ENCODE data around the gene ZC3H13.
"Not testable (repeated sequence)": the region's sequence is repeated elsewhere in the genome, so short reads cannot be mapped to it uniquely, and the experiment has no call there.

The ZC3H13 gene

GRCh38 chr13:46016216-46016615 lies 36.3 kb downstream of the ZC3H13 start:
- DNase-seq (ENCODE audit: insufficient read length, low spot score) (no peak), FAIRE-seq (no peak)

DNA sequence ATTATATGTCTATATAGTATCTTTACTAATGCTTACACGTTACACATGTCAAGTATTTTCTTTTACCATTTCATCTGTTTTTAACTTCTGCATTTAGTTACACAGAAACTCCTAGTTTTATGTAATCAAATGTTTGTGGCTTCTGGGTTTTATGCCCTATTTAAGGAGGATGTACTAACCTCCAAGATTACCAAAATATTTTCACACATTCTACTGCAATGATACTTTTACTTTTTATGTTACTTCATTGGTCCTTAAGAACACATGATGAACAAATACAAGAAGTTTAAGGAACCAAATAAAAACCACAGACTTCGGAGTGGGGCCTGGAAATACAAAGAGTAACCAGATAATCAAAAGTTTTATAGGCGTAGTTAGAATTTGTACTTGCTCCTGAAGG lies 37.2 kb downstream of the ZC3H13 start:
- no peak for FAIRE-seq
- DNase-seq (ENCODE audit: insufficient read length, low spot score) = no peak

DNA sequence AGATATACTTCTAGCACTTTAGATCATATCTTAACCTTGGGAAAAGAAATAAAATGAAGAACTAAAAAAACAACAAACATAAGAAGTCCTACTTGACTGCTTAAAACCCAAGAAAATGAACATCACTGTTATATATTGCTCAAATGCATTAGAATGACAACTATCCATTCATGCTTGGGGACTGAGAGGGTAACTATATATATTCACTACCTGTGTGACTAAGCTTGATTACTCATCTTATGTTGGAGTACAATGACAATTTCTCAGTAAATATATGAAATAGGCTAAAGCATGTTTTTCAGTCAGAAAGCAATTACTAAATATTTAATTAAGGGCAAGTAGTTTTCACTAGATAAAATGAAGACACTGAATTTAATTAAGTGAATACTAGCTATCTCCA lies 40.1 kb downstream of the ZC3H13 start:
- DNase-seq (ENCODE audit: insufficient read length, low spot score) (no peak), FAIRE-seq (no peak)

DNA sequence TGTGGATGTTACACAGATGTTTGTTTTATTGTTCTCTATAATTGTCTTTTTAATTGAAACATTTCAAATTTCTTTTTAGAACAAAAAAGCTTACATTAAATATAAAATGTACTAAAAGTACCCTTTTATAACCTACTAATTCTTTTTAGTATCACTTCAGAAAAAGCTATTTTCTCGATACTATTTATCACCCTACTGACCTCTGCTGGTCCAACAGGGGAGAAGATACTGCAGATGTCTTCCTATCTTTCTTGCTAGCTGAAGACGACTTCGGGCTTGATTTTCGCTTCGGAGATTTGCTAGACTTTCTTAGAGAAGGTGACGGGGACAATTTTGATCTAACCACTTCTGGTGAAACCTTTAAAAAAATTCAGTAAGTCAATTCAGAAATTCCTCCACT lies 42.4 kb downstream of the ZC3H13 start:
- FAIRE-seq = no peak
- DNase-seq (ENCODE audit: insufficient read length, low spot score) = no peak

DNA sequence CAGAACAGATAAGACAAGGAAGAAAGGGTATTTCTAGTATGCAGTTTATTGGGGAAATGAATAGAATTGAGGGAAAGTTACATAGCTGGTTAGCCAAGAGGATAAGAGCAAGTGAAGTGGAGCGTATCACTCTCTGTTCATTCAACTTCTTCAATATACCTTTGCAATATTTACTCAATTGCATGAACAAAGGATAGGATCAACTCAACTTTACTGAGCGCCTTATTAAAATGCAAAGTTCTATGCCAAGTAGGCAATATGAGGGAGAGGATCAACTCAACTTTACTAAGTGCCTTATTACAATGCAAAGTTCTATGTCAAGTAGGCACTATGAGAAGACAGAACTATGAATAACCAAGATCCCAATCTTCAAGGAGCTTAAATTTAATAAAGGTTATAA lies 43.9 kb downstream of the ZC3H13 start:
- DNase-seq (ENCODE audit: insufficient read length, low spot score) (no peak), FAIRE-seq (no peak)

- DNase-seq (ENCODE audit: insufficient read length, low spot score) = no peak
- no peak for FAIRE-seq
Measured at GRCh38 chr13:46006688-46007452, 45.7 kb downstream of the ZC3H13 start.

DNA sequence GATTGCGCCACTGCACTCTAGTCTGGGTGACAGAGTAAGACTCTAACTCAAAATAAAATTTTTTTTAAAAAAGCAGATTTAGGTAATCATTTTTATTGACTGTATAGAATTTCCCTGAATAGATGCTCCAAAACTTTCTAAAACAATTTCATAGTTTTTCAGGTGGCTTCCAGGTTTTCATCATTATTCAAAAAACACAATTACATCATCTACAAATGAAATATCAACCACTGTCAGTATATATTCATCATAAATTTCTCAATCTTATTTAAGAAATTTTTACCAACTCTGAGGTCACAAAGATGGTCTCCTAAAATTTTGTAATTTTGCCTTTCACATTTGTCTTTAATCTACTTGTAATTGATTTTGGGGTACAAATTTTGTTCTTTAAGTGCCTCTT lies 48.1 kb downstream of the ZC3H13 start:
- FAIRE-seq (no peak), DNase-seq (ENCODE audit: insufficient read length, low spot score) (no peak)

GRCh38 chr13:45996631-45997030 lies 55.9 kb downstream of the ZC3H13 start:
- FAIRE-seq = no peak

GRCh38 chr13:45995245-45995644 lies 57.3 kb downstream of the ZC3H13 start:
- FAIRE-seq = no peak
- no peak for DNase-seq (ENCODE audit: insufficient read length, low spot score)

More at GRCh38 chr13:45996631-45997030, 55.9 kb downstream of the ZC3H13 start:
- no peak for DNase-seq (ENCODE audit: insufficient read length, low spot score)

DNA sequence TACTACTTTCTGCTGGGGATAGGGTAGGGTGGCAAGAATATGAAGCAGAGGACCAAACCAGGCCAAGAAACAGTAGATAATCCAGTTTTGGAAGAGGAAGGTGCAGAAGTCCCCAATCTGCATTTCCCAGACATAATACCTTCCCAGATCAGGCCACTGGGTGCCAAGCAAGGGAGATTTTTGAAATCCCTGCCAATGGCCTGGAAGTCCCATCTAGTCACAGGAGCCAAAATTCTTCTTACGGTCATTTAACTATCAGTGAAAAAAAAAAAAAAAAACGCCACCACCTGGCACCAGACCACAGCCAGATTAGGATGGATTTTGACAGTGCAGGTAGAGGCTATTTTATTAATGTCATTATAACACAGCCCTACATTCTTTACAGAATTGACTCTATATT lies 57.8 kb downstream of the ZC3H13 start:
- DNase-seq (ENCODE audit: insufficient read length, low spot score) = no peak
- FAIRE-seq = no peak

GRCh38 chr13:45989607-45990006 lies 62.9 kb downstream of the ZC3H13 start:
- FAIRE-seq (no peak), DNase-seq (ENCODE audit: insufficient read length, low spot score) (no peak)

DNA sequence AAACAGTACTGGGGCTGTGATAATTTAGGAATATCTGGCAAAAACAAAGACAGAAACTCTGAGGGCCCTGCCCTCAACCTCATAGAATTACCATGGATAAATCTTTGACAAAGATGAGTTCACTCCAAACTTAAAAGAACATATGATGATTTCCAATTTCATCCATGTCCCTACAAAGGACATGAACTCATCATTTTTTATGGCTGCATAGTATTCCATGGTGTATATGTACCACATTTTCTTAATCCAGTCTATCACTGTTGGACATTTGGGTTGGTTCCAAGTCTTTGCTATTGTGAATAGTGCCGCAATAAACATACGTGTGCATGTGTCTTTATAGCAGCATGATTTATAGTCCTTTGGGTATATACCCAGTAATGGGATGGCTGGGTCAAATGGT lies 71.4 kb downstream of the ZC3H13 start:
- FAIRE-seq; DNase-seq (ENCODE audit: insufficient read length, low spot score): not testable (repeated sequence)

DNA sequence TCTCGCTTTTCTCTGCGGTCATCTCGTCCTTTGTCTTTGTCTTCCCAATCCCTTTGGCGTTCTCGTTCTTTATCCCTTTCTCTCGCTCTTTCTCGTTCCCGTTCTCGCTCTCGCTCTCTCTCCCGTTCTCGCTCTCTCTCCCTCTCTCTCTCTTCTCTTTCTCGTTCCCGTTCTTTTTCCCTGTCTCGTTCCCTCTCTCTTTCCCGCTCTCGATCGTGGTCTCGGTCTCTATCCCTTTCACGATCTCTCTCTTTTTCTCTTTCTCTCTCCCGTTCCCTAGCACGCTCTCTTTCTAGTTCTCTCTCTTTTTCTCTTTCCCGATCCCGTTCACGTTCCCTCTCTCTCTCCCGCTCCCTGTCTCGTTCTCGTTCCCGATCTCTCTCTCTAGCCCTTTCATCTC lies 77.2 kb downstream of the ZC3H13 start:
- no peak for FAIRE-seq
- DNase-seq (ENCODE audit: insufficient read length, low spot score) = no peak

DNA sequence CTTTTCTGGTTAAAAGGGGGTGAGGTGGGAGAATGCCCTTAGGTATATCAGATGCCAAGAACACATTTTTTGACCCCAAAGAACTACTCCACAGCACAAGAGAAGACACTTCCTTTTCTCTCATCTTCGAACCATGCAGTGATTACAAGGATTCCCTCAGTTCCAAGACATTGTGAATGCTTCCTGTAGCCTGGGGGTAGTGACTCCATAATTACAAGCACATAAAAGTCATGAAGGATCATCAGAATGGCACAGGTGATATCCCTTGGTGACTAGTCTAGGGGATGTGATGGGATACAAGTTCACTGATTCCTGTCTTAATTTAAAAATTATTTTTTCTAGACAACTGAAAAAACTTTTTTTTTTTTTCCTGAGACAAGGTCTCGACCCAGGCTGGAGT lies 78.0 kb downstream of the ZC3H13 start:
- FAIRE-seq = no peak
- DNase-seq (ENCODE audit: insufficient read length, low spot score) = no peak

DNA sequence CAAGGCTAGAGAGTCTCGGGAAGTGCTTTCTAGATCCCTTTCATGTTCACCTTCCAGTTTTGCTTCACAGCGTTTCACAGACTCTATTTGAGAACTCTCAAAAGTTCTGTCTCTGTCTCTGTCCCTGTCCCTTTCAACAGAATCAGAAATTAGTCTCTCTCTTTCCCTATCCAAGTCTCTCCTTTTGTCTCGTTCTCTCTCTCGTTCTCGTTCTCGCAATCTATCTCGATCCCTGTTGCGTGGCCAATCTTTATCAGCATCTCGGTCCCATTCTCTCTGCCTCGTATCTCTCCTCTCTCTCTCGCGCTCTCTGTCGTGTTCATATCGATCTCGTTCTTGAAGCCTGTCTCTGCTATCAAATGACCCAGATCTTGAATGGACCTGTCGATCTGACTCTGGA lies 85.0 kb downstream of the ZC3H13 start:
- no peak for FAIRE-seq

DNA sequence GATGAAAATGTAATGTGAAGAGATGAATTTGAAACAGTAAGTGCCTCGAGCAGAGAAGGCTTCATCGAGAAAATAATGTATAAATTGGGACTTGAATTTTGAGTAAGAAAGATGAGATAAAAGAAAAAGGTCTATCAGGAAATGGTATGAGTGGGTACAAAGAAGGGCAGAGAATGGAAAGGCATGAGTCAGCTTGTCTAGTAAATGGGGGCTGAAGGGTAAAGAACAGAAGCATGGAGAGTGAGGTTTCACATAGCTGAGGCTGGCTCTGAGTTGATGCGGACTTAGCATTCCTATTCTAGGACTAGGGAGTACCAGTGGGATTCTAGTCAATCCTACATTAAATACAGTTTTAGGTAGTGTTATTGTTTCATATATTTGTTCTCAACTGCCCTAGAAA lies 85.8 kb downstream of the ZC3H13 start:
- DNase-seq (ENCODE audit: insufficient read length, low spot score) = no peak
- FAIRE-seq = peak; percentile 44

More for the DNA sequence above, 85.0 kb downstream of the ZC3H13 start:
- no peak for DNase-seq (ENCODE audit: insufficient read length, low spot score)

DNA sequence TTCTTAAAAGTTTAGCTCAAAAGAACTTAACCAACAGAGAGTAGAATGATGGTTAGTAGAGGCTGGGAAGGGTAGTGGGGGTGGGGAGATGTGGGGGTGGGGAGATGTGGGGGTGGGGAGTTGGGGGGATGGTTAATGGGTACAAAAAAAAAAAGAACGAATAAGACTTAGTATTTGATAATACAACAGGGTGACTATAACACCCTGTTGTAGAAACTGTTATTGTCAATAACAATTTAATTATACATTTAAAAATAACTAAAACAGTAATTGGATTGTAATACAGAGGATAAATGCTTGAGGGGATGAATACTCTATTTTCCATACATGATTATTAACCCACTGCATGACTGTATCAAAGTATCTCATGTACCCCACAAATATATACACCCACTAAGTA lies 91.1 kb downstream of the ZC3H13 start:
- DNase-seq (ENCODE audit: insufficient read length, low spot score) (no peak), FAIRE-seq (no peak)

DNA sequence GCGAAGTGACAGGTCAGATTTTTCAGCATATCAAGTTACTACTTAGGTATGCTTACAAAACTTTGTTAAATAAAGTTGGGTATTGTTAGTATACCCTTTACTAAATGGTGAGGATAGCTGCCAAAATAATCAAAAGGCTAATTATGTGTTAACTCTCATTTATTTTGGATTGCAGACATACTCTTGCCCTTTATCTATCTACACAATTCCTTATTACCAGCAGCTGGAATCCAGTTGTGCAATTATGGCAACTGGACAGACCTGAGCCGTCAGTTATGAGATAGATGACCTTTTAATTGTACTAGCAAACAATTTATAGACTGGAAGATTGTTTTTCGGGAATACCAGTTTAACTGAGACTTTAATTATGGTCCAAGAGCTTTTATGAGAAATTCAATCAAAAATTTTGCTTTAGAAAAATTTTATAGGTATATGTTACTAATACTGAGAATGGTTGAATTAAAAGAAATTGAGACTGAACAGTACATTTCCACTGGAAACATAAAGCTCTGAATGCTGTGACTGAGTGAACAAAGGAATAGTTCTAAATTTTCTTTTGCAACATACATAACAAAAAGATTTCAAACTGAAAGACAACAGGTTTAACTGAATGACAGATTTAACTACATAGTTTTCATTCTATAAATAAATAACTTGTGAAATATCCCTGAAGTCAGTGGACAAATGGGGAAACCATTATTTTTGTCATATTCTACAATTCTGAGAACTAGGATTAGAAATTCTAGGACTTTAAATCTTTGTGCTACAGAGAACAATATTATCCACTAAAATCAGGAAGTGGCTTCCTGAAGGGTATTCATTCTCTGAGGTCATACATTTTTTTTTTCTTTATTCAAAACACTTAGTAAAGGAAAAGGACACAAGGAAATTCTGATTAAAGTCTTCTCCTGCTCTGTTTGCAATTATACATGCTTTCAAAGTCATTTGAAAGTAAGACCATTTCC lies 97.4 kb downstream of the ZC3H13 start:
- DNase-seq (ENCODE audit: insufficient read length, low spot score) = no peak
- no peak for FAIRE-seq

DNA sequence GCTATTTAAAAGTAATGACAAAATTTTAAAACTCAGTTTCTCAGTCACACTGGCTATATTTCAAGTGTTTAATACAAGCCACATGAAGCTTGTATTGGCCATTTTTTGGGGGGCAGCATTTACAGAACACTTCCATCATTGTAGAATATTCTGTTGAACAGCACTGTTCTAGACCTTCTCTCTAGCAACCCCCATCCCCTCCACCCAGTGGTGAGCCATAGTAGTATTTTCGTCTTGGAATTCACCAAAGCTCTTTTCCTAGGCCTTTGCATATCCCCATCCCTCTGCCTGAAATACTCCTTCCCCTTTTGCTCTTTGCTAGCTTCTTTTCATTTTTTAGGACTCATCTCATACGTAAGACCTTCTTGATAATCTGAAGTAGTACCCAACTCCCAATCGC lies 99.5 kb downstream of the ZC3H13 start:
- DNase-seq (ENCODE audit: insufficient read length, low spot score) = no peak
- FAIRE-seq = no peak

DNA sequence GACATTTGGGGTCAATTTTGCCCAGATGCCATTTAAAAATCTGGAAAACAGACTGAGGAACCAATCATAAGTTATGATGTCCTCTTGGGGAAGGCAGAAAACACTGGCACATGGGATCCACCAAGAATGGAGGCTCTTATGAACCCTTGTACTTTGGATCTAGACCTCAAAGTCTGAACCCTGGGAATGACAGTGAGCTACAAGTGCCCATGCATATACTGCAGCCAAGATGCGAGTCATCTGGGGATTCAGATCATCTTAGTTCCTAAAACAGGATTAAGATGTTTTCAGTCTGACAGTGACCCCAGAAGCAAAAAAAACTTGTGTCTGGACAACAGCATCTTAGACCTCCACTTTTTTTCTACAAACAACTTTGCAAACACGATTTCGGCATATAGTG lies 100.8 kb downstream of the ZC3H13 start:
- DNase-seq (ENCODE audit: insufficient read length, low spot score) (no peak), FAIRE-seq (no peak)

- DNase-seq (ENCODE audit: insufficient read length, low spot score) (no peak), FAIRE-seq (peak; percentile 68)
Measured at GRCh38 chr13:45951166-45951565, 101.4 kb downstream of the ZC3H13 start.

Measured in GM19239 (cell line).